HepG2 (cell line): ENCODE results near the gene SNRNP200. TPM values are rescaled to one million over a fixed set of nuclear protein-coding genes. Genes with fewer than 3 reads are reported as not detected.

Experiments used
- CCAR2 ChIP-seq: fragments of 200-400 bp; formaldehyde crosslinking; optimal IDR thresholded peaks from 2 replicates; pipeline ENCODE3; 2018; ENCODE audit warnings: low read depth, mild to moderate bottlenecking, low read length, moderate library complexity
- FOXJ3 ChIP-seq: sonication (generic); formaldehyde crosslinking; IDR thresholded peaks from 2 replicates; pipeline ENCODE4 v1.4.0; 2020; ENCODE audit warnings: missing genetic modification reagents, mild to moderate bottlenecking, borderline replicate concordance
- GABPA ChIP-seq, 2 experiments: IDR thresholded peaks; 2 replicates each; pipeline ENCODE4 v1.6.1; 2011 to 2016; ENCODE audit warnings: low read depth in 2 of 2, low read length in 1 of 2, missing biosample characterization in 1 of 2, missing genetic modification characterization in 1 of 2
- MTA3 ChIP-seq: sonication (generic); formaldehyde crosslinking; IDR thresholded peaks from 2 replicates; pipeline ENCODE4 v1.4.0; 2020; ENCODE audit warnings: missing genetic modification reagents
- NFIB ChIP-seq: sonication (generic); formaldehyde crosslinking; IDR thresholded peaks from 2 replicates; pipeline ENCODE4 v1.9.0; 2021; ENCODE audit warnings: missing genetic modification reagents, mild to moderate bottlenecking, borderline replicate concordance
- RAD51 ChIP-seq: fragments of 450-650 bp; IDR thresholded peaks from 2 replicates; pipeline ENCODE4 v1.6.1; 2016; ENCODE audit warnings: borderline replicate concordance
- SAFB2 ChIP-seq: sonication (generic); formaldehyde crosslinking; IDR thresholded peaks from 2 replicates; pipeline ENCODE4 v1.5.1; 2020; ENCODE audit warnings: missing genetic modification reagents, low read depth, mild to moderate bottlenecking, borderline replicate concordance
- TARDBP ChIP-seq: sonication (generic); formaldehyde crosslinking; IDR thresholded peaks from 2 replicates; pipeline ENCODE4 v1.8.0; 2022; ENCODE audit warnings: mild to moderate bottlenecking, missing genetic modification reagents
- THYN1 ChIP-seq: sonication (generic); formaldehyde crosslinking; IDR thresholded peaks from 2 replicates; pipeline ENCODE4 v1.8.1; 2023; ENCODE audit warnings: low read depth, mild to moderate bottlenecking, moderate library complexity, missing genetic modification reagents, borderline replicate concordance
- ZBTB20 ChIP-seq: sonication (generic); formaldehyde crosslinking; IDR thresholded peaks from 2 replicates; pipeline ENCODE4 v1.8.1; 2023; ENCODE audit warnings: missing genetic modification reagents, low read depth, mild to moderate bottlenecking, borderline replicate concordance
- ZIK1 ChIP-seq: sonication (generic); formaldehyde crosslinking; IDR thresholded peaks from 2 replicates; pipeline ENCODE4 v1.5.0; 2020; ENCODE audit warnings: mild to moderate bottlenecking, low read depth, missing genetic modification reagents, borderline replicate concordance
- ZNF207 ChIP-seq: fragments of 450-650 bp; IDR thresholded peaks from 2 replicates; pipeline ENCODE4 v1.6.1; 2016; ENCODE audit warnings: antibody characterized with exemption, borderline replicate concordance
- ZNF296 ChIP-seq: sonication (generic); formaldehyde crosslinking; conservative IDR thresholded peaks from 2 replicates; pipeline ENCODE4 v1.5.0; 2020; ENCODE audit warnings: mild to moderate bottlenecking, missing genetic modification reagents
- ZNF335 ChIP-seq: sonication (generic); formaldehyde crosslinking; IDR thresholded peaks from 2 replicates; pipeline ENCODE4 v1.4.0; 2020; ENCODE audit warnings: missing genetic modification reagents
- ZNF543 ChIP-seq: sonication (generic); formaldehyde crosslinking; IDR thresholded peaks from 2 replicates; pipeline ENCODE4 v1.4.0; 2020; ENCODE audit warnings: mild to moderate bottlenecking, missing genetic modification reagents
- ZNF562 ChIP-seq: sonication (generic); formaldehyde crosslinking; IDR thresholded peaks from 2 replicates; pipeline ENCODE4 v1.8.0; 2022; ENCODE audit warnings: missing genetic modification reagents, borderline replicate concordance
- polyA plus RNA-seq, 8 experiments: library from polyadenylated mRNA; depleted of rRNA in 3 of 8; stranded (reverse) in 7 of 8; unstranded in 1 of 8; fragments of >200 nt; fragmentation: Illumina TruSeq in 4 of 8; extraction: Trizol in 4 of 8; gene quantifications; 2 replicates each; pipeline versions ENCODE4 v1.2.1 to v1.2.3, GENCODE V29; 2011 to 2016; ENCODE audit warnings: low read depth in 4 of 8, missing spikeins in 1 of 8, mixed read lengths in 1 of 8; ENCODE audit not compliant: insufficient read depth in 1 of 8
- total RNA-seq, 5 experiments: library from RNA; depleted of rRNA; stranded (reverse); fragments of >200 nt; fragmentation: Illumina TruSeq; extraction: Trizol; gene quantifications; 2 replicates each; pipeline ENCODE4 v1.2.3, GENCODE V29; 2016; ENCODE audit warnings: low read depth in 1 of 5
- TF ChIP-seq, protein P1 (sequence below): sonication (generic); formaldehyde crosslinking; IDR thresholded peaks from 2 replicates; pipeline ENCODE4 v1.5.0; 2020; ENCODE audit warnings: missing genetic modification reagents
- TF ChIP-seq, protein P2 (sequence below): sonication (generic); formaldehyde crosslinking; IDR thresholded peaks from 2 replicates; pipeline ENCODE4 v1.4.0; 2020; ENCODE audit warnings: mild to moderate bottlenecking, missing genetic modification reagents
- TF ChIP-seq, protein P3 (sequence below): sonication (generic); formaldehyde crosslinking; IDR thresholded peaks from 2 replicates; pipeline ENCODE4 v1.5.0; 2020; ENCODE audit warnings: missing genetic modification reagents
- TF ChIP-seq, protein P4 (sequence below): sonication (generic); formaldehyde crosslinking; conservative IDR thresholded peaks from 2 replicates; pipeline ENCODE4 v1.8.0; 2022; ENCODE audit warnings: low read depth, missing genetic modification reagents
- TF ChIP-seq, protein P5 (sequence below): sonication (generic); formaldehyde crosslinking; IDR thresholded peaks from 2 replicates; pipeline ENCODE4 v1.4.0; 2020; ENCODE audit warnings: missing genetic modification reagents
- TF ChIP-seq, protein P6 (sequence below): sonication (generic); formaldehyde crosslinking; IDR thresholded peaks from 2 replicates; pipeline ENCODE4 v1.4.0; 2020; ENCODE audit warnings: mild to moderate bottlenecking, missing genetic modification reagents

The SNRNP200 gene
- total and polyA plus RNA-seq, 2 of the 13 experiments (the other 11 are each of a cell fraction or from before 2014, with no cell fraction given), result 99.0 to 232 TPM

DNA sequence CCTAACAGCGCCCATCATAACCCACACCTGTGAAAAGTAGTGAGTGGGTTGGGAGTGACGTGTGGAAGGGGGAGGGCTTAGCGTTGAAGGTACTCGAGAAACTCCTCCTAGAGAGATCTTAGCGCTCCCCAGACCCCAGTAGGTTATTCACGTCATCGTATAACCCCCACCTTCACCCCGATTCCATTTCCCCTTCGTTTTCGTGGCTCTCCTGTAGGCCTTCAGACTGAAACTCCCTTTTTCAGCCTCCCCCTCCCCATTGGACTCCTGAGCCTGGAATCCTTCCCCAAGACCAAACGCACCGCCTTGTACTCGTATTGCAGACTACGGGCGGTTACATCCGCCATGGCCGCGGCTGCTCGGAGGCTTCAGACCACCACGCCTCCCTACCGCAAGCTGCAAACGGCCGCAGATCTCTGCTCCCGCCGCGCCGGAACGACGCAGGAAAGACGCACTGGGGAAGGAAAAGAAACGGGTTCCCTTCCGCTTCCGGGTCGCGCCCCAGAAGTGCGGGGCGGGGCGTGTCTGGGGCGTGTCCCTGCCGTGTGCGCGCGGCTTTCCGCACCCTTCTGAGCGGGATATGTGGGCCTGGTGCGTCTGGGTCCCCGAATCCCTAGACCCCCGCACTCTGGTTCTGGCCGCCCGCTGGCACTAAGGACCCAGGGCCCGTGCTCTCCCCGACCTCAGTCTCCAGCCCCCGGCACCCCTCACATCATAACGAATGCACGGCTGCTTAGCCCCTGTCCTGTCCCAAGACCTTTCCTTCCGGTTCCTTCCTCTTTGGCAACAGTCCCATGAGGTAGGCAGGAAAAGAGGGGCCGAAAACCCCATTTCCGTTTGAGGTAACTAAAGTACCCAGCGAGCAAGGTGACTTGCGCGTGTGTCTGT lies at the start of gene SNRNP200 (continued):
- TF ChIP-seq, protein P1, sequence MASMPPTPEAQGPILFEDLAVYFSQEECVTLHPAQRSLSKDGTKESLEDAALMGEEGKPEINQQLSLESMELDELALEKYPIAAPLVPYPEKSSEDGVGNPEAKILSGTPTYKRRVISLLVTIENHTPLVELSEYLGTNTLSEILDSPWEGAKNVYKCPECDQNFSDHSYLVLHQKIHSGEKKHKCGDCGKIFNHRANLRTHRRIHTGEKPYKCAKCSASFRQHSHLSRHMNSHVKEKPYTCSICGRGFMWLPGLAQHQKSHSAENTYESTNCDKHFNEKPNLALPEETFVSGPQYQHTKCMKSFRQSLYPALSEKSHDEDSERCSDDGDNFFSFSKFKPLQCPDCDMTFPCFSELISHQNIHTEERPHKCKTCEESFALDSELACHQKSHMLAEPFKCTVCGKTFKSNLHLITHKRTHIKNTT (CRISPR knock-in tag), result no peak
- TF ChIP-seq, protein P2, sequence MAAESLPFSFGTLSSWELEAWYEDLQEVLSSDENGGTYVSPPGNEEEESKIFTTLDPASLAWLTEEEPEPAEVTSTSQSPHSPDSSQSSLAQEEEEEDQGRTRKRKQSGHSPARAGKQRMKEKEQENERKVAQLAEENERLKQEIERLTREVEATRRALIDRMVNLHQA (CRISPR knock-in tag), result no peak
- TF ChIP-seq ZNF296 (CRISPR knock-in tag) (no peak), GABPA (IDR thresholded peaks at IDR 0.05; ENCODE audit: low read depth, low read length) (peak; percentile 90), GABPA (CRISPR knock-in tag; IDR thresholded peaks at IDR 0.05; ENCODE audit: low read depth) (peak; percentile 100), MTA3 (no peak), TARDBP (CRISPR knock-in tag) (peak; percentile 94), THYN1 (CRISPR knock-in tag) (no peak), SAFB2 (CRISPR knock-in tag) (peak; percentile 70; the same call in 1 of the 2 replicates), FOXJ3 (CRISPR knock-in tag) (peak; percentile 70; the same call in 1 of the 2 replicates), NFIB (CRISPR knock-in tag) (no peak), ZNF543 (CRISPR knock-in tag) (peak; percentile 97), ZNF207 (no peak), ZBTB20 (CRISPR knock-in tag) (peak; percentile 85), RAD51 (no peak), ZIK1 (CRISPR knock-in tag) (no peak), CCAR2 (no peak), ZNF335 (peak; percentile 74; the same call in 1 of the 2 replicates), ZNF562 (CRISPR knock-in tag) (no peak)
- TF ChIP-seq, protein P3, sequence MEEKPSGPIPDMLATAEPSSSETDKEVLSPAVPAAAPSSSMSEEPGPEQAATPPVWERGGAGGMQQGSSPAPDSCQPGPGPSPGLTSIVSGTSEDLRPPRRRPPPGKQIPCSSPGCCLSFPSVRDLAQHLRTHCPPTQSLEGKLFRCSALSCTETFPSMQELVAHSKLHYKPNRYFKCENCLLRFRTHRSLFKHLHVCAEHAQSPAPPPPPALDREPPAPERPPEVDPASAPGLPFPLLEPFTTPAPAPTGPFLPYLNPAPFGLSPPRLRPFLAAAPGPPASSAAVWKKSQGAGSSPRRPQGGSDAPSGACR, result peak; percentile 94
- TF ChIP-seq, protein P4, sequence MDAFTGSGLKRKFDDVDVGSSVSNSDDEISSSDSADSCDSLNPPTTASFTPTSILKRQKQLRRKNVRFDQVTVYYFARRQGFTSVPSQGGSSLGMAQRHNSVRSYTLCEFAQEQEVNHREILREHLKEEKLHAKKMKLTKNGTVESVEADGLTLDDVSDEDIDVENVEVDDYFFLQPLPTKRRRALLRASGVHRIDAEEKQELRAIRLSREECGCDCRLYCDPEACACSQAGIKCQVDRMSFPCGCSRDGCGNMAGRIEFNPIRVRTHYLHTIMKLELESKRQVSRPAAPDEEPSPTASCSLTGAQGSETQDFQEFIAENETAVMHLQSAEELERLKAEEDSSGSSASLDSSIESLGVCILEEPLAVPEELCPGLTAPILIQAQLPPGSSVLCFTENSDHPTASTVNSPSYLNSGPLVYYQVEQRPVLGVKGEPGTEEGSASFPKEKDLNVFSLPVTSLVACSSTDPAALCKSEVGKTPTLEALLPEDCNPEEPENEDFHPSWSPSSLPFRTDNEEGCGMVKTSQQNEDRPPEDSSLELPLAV (CRISPR knock-in tag), result no peak
- TF ChIP-seq, protein P5, sequence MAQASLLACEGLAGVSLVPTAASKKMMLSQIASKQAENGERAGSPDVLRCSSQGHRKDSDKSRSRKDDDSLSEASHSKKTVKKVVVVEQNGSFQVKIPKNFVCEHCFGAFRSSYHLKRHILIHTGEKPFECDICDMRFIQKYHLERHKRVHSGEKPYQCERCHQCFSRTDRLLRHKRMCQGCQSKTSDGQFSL (CRISPR knock-in tag), result peak; percentile 87; the same call in 1 of the 2 replicates
- TF ChIP-seq, protein P6, sequence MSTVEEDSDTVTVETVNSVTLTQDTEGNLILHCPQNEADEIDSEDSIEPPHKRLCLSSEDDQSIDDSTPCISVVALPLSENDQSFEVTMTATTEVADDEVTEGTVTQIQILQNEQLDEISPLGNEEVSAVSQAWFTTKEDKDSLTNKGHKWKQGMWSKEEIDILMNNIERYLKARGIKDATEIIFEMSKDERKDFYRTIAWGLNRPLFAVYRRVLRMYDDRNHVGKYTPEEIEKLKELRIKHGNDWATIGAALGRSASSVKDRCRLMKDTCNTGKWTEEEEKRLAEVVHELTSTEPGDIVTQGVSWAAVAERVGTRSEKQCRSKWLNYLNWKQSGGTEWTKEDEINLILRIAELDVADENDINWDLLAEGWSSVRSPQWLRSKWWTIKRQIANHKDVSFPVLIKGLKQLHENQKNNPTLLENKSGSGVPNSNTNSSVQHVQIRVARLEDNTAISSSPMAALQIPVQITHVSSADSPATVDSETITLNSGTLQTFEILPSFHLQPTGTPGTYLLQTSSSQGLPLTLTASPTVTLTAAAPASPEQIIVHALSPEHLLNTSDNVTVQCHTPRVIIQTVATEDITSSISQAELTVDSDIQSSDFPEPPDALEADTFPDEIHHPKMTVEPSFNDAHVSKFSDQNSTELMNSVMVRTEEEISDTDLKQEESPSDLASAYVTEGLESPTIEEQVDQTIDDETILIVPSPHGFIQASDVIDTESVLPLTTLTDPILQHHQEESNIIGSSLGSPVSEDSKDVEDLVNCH, result peak; percentile 93
